ENCODE measurements around the gene ADGRG7.

GRCh38 chr3:100717063-100717462 lies 107.7 kb downstream of the ADGRG7 start:
- no peak for TF ChIP-seq CTCF (conservative IDR thresholded peaks at IDR 0.05 in 1 of 2, IDR thresholded peaks at IDR 0.05 in 1 of 2; ENCODE audit: low read depth in 1 of 2, low read length in 2 of 2)
- TF ChIP-seq EZH2 (IDR thresholded peaks at IDR 0.05; ENCODE audit: low read length, missing control alignments): no peak

Measured in fibroblast of lung (primary cell).